ENCODE measurements around the gene SAP25. TPM values are rescaled to one million over a fixed set of nuclear protein-coding genes. Genes with fewer than 3 reads are reported as not detected.
"Not testable (repeated sequence)": the region's sequence is repeated elsewhere in the genome, so short reads cannot be mapped to it uniquely, and the experiment has no call there.

The SAP25 gene
- total RNA-seq, 2 donors from 2014 or later, result 2.8 to 5.0 TPM

DNA sequence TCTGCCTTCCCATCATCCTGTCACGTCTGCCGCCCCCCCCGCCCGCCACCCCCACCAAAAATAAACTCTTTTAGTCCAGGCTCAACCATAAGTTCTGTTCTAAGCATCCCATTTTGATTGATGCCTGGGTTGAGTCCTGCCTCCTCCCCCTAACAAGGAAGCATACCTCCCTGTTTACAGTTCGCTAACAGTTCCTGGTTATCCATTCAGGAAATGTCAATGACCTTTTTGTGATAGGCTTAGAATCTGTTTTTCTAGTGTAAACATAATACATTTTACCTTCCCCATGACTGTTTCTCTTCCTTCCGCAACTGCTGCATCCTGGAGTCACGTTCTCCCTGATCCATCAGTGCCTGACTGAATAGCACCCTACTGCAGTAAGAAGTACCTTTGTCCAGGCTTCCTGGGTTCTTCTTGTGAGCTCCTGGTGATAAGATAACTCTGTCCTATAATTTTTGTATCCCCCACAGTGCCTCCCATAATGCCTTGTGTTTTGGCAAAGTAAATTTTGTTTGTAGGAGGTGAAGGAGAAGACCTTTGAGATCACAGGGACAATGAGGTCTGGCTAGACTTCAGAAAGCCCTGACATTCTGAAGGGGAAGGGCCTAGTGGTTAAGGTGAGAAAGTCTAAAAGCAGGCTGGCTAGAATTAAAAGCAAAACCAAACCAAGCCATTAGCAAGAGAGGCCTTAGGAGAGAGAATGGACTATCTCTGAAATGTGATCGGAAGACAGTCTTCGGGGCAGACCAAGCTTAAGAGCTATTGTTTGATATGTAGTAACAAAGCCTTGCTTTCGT lies 27.4 kb downstream of the SAP25 start:
- intact Hi-C loops (cut with DNase I), result no loop called here

DNA sequence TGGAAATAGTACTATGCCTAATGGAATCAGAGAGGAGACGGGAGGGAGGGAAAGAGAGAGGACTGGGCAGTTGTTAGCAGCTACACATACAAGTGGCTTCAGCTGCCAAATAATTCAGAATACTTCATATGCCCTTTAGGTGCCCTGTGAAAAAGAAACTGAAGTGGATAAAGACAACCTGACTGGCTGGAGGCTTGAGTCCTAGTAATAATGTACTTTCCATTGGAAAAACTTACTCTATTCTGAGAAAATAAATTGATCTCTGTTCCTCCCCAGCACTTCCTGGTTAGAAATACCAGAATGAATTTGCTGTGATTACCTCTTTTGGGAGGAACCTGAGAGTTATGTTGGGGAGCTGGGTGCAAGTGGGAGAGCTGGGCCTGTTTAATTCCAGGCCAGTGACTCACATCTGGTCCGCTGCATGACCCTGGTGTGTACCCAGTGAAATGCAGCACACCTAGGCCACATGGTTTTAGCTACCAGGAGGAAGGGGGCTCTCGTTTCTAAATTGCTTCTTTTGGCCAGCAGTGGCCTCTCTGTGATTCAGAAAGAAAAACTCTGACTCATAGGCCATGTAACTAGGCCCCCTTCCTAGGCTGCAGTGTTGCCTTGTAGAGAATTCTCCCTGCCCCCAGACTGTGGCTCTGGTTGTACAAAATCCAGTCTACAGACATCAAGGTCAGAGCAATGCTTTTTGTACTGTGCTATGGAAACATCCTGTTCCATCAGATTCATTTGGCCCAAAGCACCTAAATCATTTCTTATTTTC lies 28.2 kb downstream of the SAP25 start:
- intact Hi-C loops (cut with DNase I), result no loop called here
- DNase-seq (ENCODE audit: low spot score), result no peak

More for the DNA sequence above, 27.4 kb downstream of the SAP25 start:
- DNase-seq (ENCODE audit: low spot score), result no peak

DNA sequence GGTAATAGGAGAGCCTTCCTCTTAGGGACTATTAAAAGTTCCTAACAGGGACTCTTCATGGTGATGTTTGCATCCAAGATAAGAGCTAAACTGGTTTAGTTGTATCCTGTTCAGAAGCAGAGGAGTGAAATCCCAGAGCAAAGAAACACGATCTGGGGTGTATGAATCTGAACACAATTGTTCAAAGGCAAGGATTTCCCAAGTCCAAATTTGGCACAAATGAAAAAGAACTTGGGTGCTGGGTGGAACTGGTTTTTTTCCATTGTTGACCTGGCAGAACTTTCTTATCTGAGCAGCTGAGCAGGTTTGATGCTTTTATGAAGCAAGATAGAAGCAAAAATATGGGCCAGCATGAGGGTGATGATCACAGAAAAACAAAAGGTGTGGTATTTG lies 28.7 kb downstream of the SAP25 start:
- DNase-seq (ENCODE audit: low spot score), result no peak
- intact Hi-C loops (cut with DNase I), result no loop called here

DNA sequence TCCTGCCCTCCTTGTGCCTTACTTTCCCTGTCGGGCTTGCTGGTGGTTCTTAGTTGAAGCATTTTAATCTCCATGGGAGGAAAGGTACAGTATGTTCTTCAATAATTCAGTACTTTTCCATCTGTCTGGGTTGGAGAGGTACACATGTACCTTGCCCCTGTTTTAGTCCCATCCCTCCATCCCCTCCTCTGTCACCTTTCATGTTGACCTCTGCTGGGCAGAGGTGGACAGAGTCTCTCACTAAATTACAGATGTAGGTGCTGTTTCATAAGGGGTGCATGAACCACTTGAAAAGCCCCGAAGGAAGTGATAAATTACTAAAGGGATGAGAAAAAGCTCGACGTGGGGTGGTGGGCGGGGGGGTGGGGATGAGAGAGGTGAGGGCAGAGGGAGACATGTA lies 29.3 kb downstream of the SAP25 start:
- intact Hi-C loops (cut with DNase I), result no loop called here
- no peak for DNase-seq (ENCODE audit: low spot score)

DNA sequence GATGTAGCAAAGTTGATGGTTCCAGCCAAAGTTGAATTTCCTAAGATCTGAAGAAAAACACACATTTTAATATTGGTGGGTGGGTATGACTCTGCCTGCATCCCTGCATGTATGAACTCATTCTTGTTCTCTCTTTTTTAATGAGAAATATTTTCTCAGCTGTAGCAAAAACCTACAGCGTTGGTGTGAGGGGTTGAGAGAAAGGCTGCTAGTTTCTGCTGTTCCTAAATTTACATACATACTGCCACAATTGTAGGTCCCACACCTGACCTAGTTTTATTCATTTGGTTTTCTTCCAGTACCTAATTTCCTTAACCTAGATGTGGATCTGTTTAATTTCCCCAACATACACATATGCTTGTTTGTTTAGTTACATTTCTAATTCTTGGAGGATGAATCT lies 30.1 kb downstream of the SAP25 start:
- intact Hi-C loops (cut with DNase I), result no loop called here
- no peak for DNase-seq (ENCODE audit: low spot score)

DNA sequence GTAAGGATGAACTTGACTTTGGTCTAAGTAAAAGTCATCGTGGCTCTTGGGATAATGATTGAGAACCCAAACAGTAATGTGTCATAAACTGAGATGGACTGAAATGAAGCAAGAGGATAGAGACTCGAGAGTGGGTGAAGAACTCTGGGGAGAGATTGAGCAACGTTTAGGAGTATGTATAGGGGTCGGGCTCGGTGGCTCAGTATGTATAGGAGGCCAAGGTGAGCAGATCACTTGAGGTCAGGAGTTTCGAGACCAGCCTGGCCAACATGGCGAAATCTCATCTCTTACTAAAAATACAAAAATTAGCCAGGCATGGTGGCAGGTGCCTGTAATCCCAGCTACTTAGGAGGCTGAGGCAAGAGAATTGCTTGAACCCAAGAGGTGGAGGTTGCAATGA lies 32.4 kb downstream of the SAP25 start:
- DNase-seq (ENCODE audit: low spot score); intact Hi-C loops (cut with DNase I): not testable (repeated sequence)

DNA sequence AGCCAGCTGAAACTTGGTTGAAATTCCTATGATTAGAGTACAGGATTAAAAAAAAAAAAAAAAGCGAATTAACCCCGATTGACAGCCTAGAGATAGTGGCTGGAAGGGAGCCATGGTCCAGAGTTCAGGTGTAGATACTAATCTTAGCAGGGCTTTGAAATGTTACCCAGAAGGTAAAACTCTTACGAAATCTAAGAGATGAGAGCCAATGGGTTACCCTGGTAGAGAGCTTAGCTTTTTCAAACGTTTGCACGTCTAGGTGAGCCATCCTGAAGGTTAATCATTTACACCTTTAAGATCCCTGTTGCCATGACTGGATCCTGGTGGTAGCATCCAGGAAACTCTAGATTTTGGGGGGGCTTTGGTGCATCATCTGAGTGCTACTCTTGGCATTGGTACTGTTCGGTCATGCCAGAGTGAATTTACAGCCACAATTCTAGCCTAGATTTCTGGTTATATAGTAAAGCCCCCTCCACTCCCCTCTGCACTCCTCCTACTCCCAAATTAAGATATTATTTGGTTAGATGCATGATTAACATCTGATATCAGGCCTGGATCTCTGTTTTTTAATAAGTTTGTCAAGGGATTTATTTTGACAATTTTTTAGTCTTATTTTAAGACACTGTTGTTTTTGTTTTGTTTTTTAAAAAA lies 33.5 kb downstream of the SAP25 start:
- DNase-seq (ENCODE audit: low spot score), result no peak
- intact Hi-C loops (cut with DNase I), result no loop called here

DNA sequence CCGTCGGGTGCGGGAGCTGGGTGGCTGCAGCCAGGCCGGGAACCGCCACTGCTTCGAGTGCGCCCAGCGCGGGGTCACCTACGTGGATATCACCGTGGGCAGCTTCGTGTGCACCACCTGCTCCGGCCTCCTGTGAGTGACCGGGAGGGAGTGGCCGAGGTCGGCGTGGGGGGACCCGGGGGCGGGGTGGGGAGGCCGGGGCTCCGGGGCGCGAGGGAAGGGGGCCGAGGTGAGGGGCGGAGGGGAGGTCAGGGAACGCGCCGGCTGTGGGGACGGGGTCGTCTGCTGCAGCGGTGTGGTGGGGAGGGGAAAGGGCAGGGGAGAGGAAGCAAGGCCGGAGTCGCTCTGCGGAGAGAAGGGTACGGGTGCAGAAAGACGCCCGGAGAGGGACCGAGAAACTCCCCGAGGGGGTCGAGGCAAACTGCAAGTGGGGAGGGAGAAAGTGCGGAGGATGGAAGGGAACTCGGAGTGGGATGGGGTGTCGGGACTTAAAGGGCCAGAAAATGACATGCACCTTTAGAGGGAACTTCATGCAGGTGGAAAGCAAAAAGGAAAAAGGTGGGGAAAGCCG lies 34.2 kb downstream of the SAP25 start:
- intact Hi-C loops (cut with DNase I), result loop anchor here in 1 of 2 donors (5.0 kb wide), 1 partner anchor 1793 kb away; no protein-coding TSS in a partner anchor
- DNase-seq (ENCODE audit: low spot score), result peak; percentile 84

DNA sequence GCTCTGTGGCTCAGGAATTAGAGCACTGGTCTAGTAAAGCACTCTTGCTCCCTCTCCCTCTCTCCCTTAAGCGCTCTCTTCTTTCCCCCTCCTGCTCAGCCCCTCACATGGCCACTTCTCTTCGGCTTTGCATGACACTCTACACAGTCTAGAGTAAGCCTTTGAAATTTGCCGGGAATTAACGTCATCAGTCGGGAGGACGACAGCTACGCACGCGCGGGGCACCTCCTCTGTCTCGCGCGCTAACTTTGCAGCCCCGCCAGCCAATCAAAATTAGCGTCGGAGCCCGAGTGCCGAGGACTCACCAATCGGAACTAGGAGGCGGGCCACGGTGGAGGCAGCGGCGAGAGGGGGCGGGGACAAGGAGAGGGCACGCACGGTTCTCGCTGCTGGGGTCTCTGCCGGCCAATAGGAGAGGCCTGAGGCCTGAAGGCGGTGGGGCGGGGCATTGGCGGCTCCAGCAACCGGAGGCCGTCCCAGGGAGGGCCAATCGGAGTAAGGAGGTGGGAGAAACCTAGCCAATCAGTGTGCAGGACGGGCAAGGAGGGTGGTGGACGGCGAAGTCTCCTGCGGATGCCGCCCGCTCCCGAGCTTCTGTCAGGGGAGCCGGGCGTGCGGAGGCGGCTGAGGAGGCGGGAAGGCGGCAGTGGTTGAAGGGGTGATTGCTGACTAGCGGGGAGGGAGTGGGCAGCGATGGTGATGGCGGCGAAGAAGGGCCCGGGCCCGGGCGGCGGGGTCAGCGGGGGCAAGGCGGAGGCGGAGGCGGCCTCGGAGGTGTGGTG lies 34.9 kb downstream of the SAP25 start, which contains the start of gene AGFG2:
Gene AGFG2, plus strand, starts transcription at position 550 of the 782 bp plus-strand sequence. Its CDS starts 144 bp downstream, at position 694.
- intact Hi-C loops (cut with DNase I), result loop anchor here in 1 of 2 donors (5.0 kb wide), 1 partner anchor 1793 kb away; no protein-coding TSS in a partner anchor

DNA sequence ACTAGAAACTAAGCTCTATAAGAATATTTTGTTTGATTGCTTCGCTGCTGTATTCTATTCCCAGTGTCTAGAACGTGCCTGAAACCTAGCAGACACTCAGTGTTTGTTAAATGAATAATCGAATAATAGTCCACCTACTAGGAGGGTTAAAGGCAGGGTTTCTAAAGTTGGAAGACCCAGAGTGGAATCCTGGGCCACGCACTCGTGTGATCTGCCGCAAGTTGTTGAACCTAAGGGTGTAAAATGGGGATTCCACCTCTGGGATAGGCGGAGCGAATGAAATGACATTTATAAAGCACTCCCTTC lies 35.4 kb downstream of the SAP25 start:
- intact Hi-C loops (cut with DNase I), result loop anchor here in 1 of 2 donors (5.0 kb wide), 1 partner anchor 1794 kb away; no protein-coding TSS in a partner anchor
- DNase-seq (ENCODE audit: low spot score), result no peak

More for the DNA sequence above, 34.9 kb downstream of the SAP25 start, which contains the start of gene AGFG2:
- DNase-seq (ENCODE audit: low spot score), result peak; percentile 100

DNA sequence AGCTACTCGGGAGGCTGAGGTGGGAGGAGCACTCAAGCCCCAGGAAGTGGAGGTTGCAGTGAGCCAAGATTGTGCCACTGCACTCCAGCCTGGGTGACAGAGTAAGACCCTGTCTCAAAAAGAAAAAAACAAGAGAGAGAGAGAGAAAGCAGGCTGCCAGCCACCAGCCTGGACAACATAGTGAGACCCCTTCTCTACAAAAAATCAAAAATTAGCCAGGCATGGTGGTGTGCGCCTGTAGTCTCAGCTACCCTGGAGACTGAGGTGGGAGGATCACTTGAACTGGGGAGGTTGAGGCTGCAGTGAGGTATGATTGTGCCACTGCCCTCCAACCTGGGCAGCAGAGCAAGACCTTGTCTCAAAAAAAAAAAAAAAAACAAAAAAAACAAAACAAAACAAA lies 37.0 kb downstream of the SAP25 start:
- not testable (repeated sequence) for DNase-seq (ENCODE audit: low spot score)
- intact Hi-C loops (cut with DNase I), result loop anchor here in 1 of 2 donors (5.0 kb wide), 1 partner anchor 1796 kb away; no protein-coding TSS in a partner anchor

DNA sequence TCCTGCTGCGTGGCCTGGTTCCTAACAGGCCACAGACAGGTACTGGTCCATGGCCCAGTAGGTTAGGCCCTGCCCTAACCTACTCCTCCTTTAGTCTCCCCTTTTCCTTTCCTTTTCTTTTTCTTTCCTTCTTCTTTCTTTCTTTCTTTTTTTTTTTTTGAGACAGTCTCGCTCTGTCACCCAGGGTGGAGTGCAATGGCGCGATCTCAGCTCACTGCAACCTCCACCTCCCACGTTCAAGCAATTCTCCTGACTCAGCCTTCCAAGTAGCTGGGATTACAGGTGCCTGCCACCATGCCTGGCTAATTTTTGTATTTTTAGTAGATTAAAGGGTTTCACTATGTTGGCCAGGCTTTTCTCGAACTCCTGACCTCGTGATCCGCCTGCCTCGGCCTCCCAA lies 37.7 kb downstream of the SAP25 start:
- DNase-seq (ENCODE audit: low spot score), result not testable (repeated sequence)

DNA sequence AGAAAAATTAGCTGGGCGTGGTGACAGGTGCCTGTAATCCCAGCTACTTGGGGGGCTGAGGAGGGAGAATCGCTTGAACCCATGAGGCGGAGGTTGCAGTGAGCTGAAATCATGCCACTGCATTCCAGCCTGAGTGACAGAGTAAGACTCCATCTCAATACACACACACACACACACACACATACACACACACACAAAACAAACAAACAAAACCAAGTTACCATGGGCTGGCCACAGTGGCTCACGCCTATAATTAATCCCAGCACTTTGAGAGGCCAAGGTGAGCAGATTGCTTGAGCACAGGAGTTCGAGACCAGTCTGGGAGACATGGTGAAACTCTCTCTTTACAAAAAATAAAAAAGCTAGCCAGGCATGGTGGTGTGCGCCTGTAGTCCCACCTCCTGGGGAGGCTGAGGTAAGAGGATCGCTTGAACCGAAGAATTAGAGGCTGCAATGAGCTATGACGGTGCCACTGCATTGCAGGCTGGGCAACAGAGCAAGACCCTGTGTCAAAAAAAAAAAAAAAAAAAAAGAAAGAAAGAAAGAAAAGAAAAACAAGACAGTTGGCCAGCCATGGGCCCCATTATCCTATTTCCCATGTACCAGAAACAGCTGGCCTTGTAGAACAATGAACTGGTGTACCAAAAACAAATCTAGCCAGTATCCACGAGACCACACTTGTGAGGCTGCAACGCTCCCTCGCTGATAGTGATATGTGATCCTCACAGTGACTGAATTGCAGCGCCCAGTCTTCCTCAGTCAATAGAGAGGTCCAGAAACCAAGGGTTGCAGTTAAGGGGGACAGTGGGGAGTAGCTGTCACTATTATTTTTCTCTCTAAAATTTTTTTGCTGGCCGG lies 41.3 kb downstream of the SAP25 start:
- DNase-seq (ENCODE audit: low spot score), result no peak
- intact Hi-C loops (cut with DNase I), result no loop called here

More for the DNA sequence above, 37.7 kb downstream of the SAP25 start:
- intact Hi-C loops (cut with DNase I), result loop anchor here in 1 of 2 donors (5.0 kb wide), 1 partner anchor 1796 kb away; no protein-coding TSS in a partner anchor

DNA sequence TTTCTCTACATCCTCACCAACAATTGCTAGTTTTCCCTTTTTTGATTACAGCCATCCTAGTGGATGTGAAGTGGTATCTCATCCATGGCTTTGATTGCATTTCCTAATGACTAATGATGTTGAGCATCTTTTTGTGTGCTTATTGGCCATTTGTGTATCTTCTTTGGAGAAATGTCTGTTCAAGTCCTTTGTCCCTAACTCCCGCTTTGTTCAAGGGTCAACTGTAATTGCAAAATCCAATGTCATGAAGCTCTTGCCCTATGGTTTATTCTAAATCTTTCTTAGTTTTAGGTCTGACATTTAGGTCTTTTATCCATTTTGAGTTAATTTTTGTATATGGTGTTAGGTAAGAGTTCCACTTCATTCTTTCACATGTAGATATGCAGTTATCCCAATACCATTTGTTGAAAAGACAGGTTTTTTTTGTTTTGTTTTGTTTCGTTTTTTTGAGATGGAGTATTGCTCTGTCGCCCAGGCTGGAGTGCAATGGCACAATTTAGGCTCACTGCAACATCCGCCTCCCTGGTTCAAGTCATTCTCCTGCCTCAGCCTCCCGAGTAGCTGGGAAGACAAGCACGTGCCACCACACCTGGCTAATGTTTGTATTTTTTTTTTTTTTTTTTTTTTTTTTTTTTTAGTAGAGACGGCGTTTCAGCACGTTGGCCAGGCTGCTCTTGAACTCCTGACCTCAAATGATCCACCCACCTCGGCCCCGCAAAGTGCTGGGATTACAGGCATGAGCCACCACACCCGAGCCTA lies 45.4 kb downstream of the SAP25 start:
- intact Hi-C loops (cut with DNase I), result loop anchor here in 1 of 2 donors (10.0 kb wide), 1 partner anchor 617 kb away; no protein-coding TSS in a partner anchor
- not testable (repeated sequence) for DNase-seq (ENCODE audit: low spot score)

DNA sequence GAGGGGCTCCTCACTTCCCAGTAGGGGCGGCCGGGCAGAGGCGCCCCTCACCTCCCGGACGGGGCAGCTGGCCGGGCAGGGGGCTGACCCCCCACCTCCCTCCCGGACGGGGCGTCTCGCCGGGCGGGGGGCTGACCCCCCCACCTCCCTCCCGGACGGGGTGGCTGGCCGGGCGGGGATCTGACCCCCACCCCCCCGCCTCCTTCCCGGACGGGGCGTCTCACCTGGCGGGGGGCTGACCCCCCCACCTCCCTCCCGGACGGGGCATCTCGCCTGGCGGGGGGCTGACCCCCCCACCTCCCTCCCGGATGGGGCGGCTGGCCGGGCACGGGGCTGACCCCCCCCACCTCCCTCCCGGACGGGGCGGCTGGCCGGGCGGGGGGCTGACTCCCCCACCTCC lies 50.5 kb downstream of the SAP25 start:
- DNase-seq (ENCODE audit: low spot score), result not testable (repeated sequence)
- intact Hi-C loops (cut with DNase I), result loop anchor here in 1 of 2 donors (10.0 kb wide), 1 partner anchor 622 kb away; no protein-coding TSS in a partner anchor
